K562 (cell line): ENCODE results near the gene ATP8A1. TPM values are rescaled to one million over a fixed set of nuclear protein-coding genes. Genes with fewer than 3 reads are reported as not detected.

Experiments used
- ATAC-seq: fragments of 200-7000 bp; cut with Tn5 transposase; 3 replicates; pipeline ENCODE4 v1.9.1; 2020; ENCODE audit warnings: moderate library complexity
- BruUV-seq: library from RNA; stranded (reverse); fragments of 400-500 nt; replicated peaks from 2 replicates; lab custom pipeline; 2021; lab: Mats Ljungman, UMichigan
- CTCF ChIA-PET: fragments of 300-600 bp; formaldehyde crosslinking; extraction: SDS; loops from one replicate; lab custom pipeline; 2021; ENCODE audit warnings: low intra/inter-chr PET ratio; lab: Yijun Ruan, JAX
- POLR2A ChIA-PET: fragments of 300-600, 350-650 bp; sonication (Branson Sonifier 250); formaldehyde crosslinking; extraction: SDS; loops from one replicate; lab custom pipeline; 2021; ENCODE audit warnings: antibody characterized with exemption, inconsistent platforms; lab: Yijun Ruan, JAX
- DNase-seq, 4 experiments: peaks; one replicate each; pipeline versions ENCODE4 v3.0.0 to v3.0.0-alpha.2; 2011 to 2018; ENCODE audit warnings: low spot score in 3 of 4, mixed read lengths in 3 of 4; ENCODE audit errors: extremely low read depth in 1 of 4
- FAIRE-seq: peaks from 2 replicates; lab custom pipeline; 2011; peaks lifted over from hg19 to GRCh38; lab: Jason Lieb, UNC
- H2AFZ ChIP-seq: 2 replicates; pipeline ENCODE4 v1.6.0; 2011; ENCODE audit warnings: low read depth, low read length, control low read depth, inconsistent platforms
- H3K27ac ChIP-seq: fragments of 200-600 bp; 3 replicates; pipeline ENCODE4 v1.8.0; 2011; ENCODE audit warnings: low read depth, mild to moderate bottlenecking, control low read depth, inconsistent platforms, low read length, moderate library complexity, mixed read lengths; ENCODE audit errors: extremely low read depth
- H3K27me3 ChIP-seq, 2 experiments: fragments of 300-600 bp in 1 of 2; 2 replicates in 1 of 2; 3 replicates in 1 of 2; pipeline versions ENCODE4 v1.6.0 to v1.8.0; 2011; ENCODE audit warnings: inconsistent platforms in 2 of 2, low read length in 2 of 2, mild to moderate bottlenecking in 1 of 2, mixed read lengths in 1 of 2, moderate library complexity in 1 of 2; ENCODE audit not compliant: control insufficient read depth in 2 of 2, insufficient read depth in 2 of 2
- H3K36me3 ChIP-seq: fragments of 300-600 bp; 3 replicates; pipeline ENCODE4 v1.8.0; 2011; ENCODE audit warnings: mild to moderate bottlenecking, low read length, inconsistent platforms; ENCODE audit not compliant: control insufficient read depth, insufficient read depth
- H3K4me1 ChIP-seq, 2 experiments: fragments of 200-600 bp in 1 of 2; replicated peaks in 1 of 2; 2 replicates in 1 of 2; 3 replicates in 1 of 2; pipeline versions ENCODE4 v1.5.1 to v1.8.0; 2011; ENCODE audit warnings: inconsistent platforms in 2 of 2, low read length in 2 of 2, mild to moderate bottlenecking in 1 of 2, mixed read lengths in 1 of 2, moderate library complexity in 1 of 2; ENCODE audit not compliant: control insufficient read depth in 2 of 2, insufficient read depth in 2 of 2
- H3K4me2 ChIP-seq: 2 replicates; pipeline ENCODE4 v1.6.1; 2011; ENCODE audit warnings: low read length, control low read depth, inconsistent platforms, mixed read lengths; ENCODE audit not compliant: insufficient read depth
- H3K4me3 ChIP-seq: fragments of 200-600 bp; sonication (generic), shearing (Covaris generic); 2 replicates; pipeline ENCODE4 v1.5.1; 2016; ENCODE audit warnings: control low read depth, inconsistent platforms
- H3K79me2 ChIP-seq: fragments of 200-600 bp; 3 replicates; pipeline ENCODE4 v1.8.0; 2011; ENCODE audit warnings: low read length, inconsistent platforms; ENCODE audit not compliant: control insufficient read depth, insufficient read depth
- H3K9ac ChIP-seq, 2 experiments: 2 replicates each; pipeline versions ENCODE4 v1.6.0 to v1.6.1; 2011; ENCODE audit warnings: low read depth in 2 of 2, low read length in 2 of 2, control low read depth in 1 of 2, inconsistent platforms in 1 of 2, mild to moderate bottlenecking in 1 of 2, mixed read lengths in 1 of 2; ENCODE audit not compliant: insufficient read depth in 1 of 2
- H3K9me1 ChIP-seq: one replicate; pipeline ENCODE4 v1.6.0; 2011; ENCODE audit warnings: inconsistent platforms, mild to moderate bottlenecking, low read length, moderate library complexity; ENCODE audit not compliant: control insufficient read depth, insufficient read depth
- H3K9me3 ChIP-seq: replicated peaks from 2 replicates; pipeline ENCODE4 v1.5.1; 2011; ENCODE audit warnings: low read depth, low read length, inconsistent platforms; ENCODE audit not compliant: control insufficient read depth, insufficient read depth
- H4K20me1 ChIP-seq: replicated peaks from 2 replicates; pipeline ENCODE4 v1.6.1; 2011; ENCODE audit warnings: low read length, inconsistent platforms, mixed read lengths; ENCODE audit not compliant: control insufficient read depth, insufficient read depth
- ATF1 ChIP-seq, 2 experiments: fragments of 450-650 bp in 1 of 2; IDR thresholded peaks; 2 replicates each; pipeline ENCODE4 v1.6.1; 2016; ENCODE audit warnings: missing compliant biosample characterization in 1 of 2, missing genetic modification characterization in 1 of 2
- BMI1 ChIP-seq: fragments of 150-350 bp; IDR thresholded peaks from 2 replicates; pipeline ENCODE4 v1.6.1; 2014; ENCODE audit warnings: low read length
- BRD4 ChIP-seq: fragments of 200-600 bp; sonication (generic); IDR thresholded peaks from 2 replicates; pipeline ENCODE4 v1.6.1; 2017; ENCODE audit warnings: inconsistent platforms
- ETS2 ChIP-seq: IDR thresholded peaks from 2 replicates; pipeline ENCODE4 v1.6.1; 2016; ENCODE audit warnings: borderline replicate concordance, missing genetic modification characterization, mild to moderate bottlenecking, moderate library complexity, missing compliant biosample characterization; ENCODE audit not compliant: poor library complexity, severe bottlenecking
- FUS ChIP-seq: fragments of 200-400 bp; formaldehyde crosslinking; optimal IDR thresholded peaks from 2 replicates; pipeline ENCODE3; 2017; ENCODE audit warnings: low read depth, low read length
- IRF2 ChIP-seq: sonication (generic); formaldehyde crosslinking; IDR thresholded peaks from 2 replicates; pipeline ENCODE4 v1.8.1; 2022; ENCODE audit warnings: mild to moderate bottlenecking, missing genetic modification reagents
- KDM5B ChIP-seq: fragments of 200-600 bp; sonication (generic); IDR thresholded peaks from 2 replicates; pipeline ENCODE4 v1.6.1; 2012; ENCODE audit warnings: low read depth, mild to moderate bottlenecking, moderate library complexity, low read length, control low read depth, inconsistent platforms; ENCODE audit not compliant: insufficient replicate concordance
- MEF2A ChIP-seq: IDR thresholded peaks from 2 replicates; pipeline ENCODE4 v1.6.1; 2011; ENCODE audit warnings: low read depth, mild to moderate bottlenecking, low read length, moderate library complexity; ENCODE audit not compliant: control insufficient read depth
- NFYB ChIP-seq: IDR thresholded peaks from 2 replicates; pipeline ENCODE4 v1.6.1; 2011; ENCODE audit warnings: mild to moderate bottlenecking, moderate library complexity; ENCODE audit not compliant: insufficient read length; ENCODE audit errors: extremely low read depth
- PHB2 ChIP-seq: fragments of 450-650 bp; IDR thresholded peaks from 2 replicates; pipeline ENCODE4 v1.6.1; 2017; ENCODE audit warnings: low read depth
- PHF8 ChIP-seq: fragments of 200-600 bp; sonication (generic); IDR thresholded peaks from 2 replicates; pipeline ENCODE4 v1.6.1; 2012; ENCODE audit warnings: mixed run types, mild to moderate bottlenecking, inconsistent platforms, low read length, moderate library complexity, borderline replicate concordance
- RBFOX2 ChIP-seq: fragments of 200-400 bp; formaldehyde crosslinking; IDR thresholded peaks from 2 replicates; pipeline ENCODE4 v1.6.1; 2017; ENCODE audit warnings: low read depth, mild to moderate bottlenecking, low read length, moderate library complexity
- RFX7 ChIP-seq: fragments of 250-450 bp; sonication (Bioruptor Pico); IDR thresholded peaks from 2 replicates; pipeline ENCODE4 v1.5.1; 2021; ENCODE audit warnings: mild to moderate bottlenecking
- THRAP3 ChIP-seq: fragments of 450-650 bp; IDR thresholded peaks from 2 replicates; pipeline ENCODE4 v1.6.1; 2016; ENCODE audit warnings: mild to moderate bottlenecking, inconsistent platforms, borderline replicate concordance
- YBX1 ChIP-seq: fragments of 450-650 bp; IDR thresholded peaks from 2 replicates; pipeline ENCODE4 v1.7.1; 2016; ENCODE audit warnings: mild to moderate bottlenecking
- ZC3H4 ChIP-seq: sonication (generic); formaldehyde crosslinking; IDR thresholded peaks from 2 replicates; pipeline ENCODE4 v1.9.0; 2021; ENCODE audit warnings: missing genetic modification reagents, borderline replicate concordance
- ZNF431 ChIP-seq: sonication (generic); formaldehyde crosslinking; IDR thresholded peaks from 2 replicates; pipeline ENCODE4 v1.8.0; 2022; ENCODE audit warnings: mild to moderate bottlenecking, missing genetic modification reagents
- WGBS: fragments of 100-300 bp; shearing (Covaris generic); methylation state at CpG from one replicate; pipeline ENCODE4 v1.1.6; 2016; ENCODE audit warnings: low coverage, mixed read lengths; ENCODE audit not compliant: insufficient coverage; ENCODE audit errors: missing lambda C conversion rate; 5-methylcytosine and 5-hydroxymethylcytosine counted together
- in situ Hi-C: fragments of 300-500 bp; cut with MboI; formaldehyde crosslinking; loops from 4 replicates; pipeline ENCODE4 v1.15.0; 2018; ENCODE audit warnings: inconsistent platforms, mixed read lengths
- intact Hi-C: fragments of 100-400 bp; cut with micrococcal nuclease; formaldehyde crosslinking; loops from 2 replicates; pipeline ENCODE4 v1.14.2; 2022
- polyA plus RNA-seq, 8 experiments: library from polyadenylated mRNA; depleted of rRNA in 4 of 8; stranded (reverse) in 5 of 8; unstranded in 3 of 8; fragments of >200 nt; fragmentation: Nextera tagmentation in 2 of 8; fragmentation: Illumina TruSeq in 1 of 8; extraction: Ambion mirVana in 2 of 8; extraction: Trizol in 1 of 8; gene quantifications; 2 replicates each; pipeline versions ENCODE4 v1.2.1 to v1.2.3, GENCODE V29; 2011 to 2014; ENCODE audit warnings: inconsistent platforms in 1 of 8, missing spikeins in 1 of 8
- total RNA-seq, 7 experiments: library from RNA; depleted of rRNA in 6 of 7; stranded (reverse); fragments of >200 nt in 6 of 7; fragmentation: Illumina TruSeq in 2 of 7; extraction: Trizol in 2 of 7; gene quantifications; 2 replicates each; pipeline versions ENCODE4 v1.2.1 to v1.2.3, GENCODE V29; 2011 to 2021; ENCODE audit warnings: low replicate concordance in 1 of 7
- TF ChIP-seq, protein P1 (sequence below): fragments of 450-650 bp; formaldehyde crosslinking; IDR thresholded peaks from 2 replicates; pipeline ENCODE4 v1.4.0; 2022; ENCODE audit warnings: missing genetic modification characterization
- TF ChIP-seq, protein P2 (sequence below): sonication (generic); formaldehyde crosslinking; IDR thresholded peaks from 2 replicates; pipeline ENCODE4 v1.8.0; 2022; ENCODE audit warnings: mild to moderate bottlenecking, missing genetic modification reagents, borderline replicate concordance
- TF ChIP-seq, protein P3 (sequence below): fragments of 250-450 bp; sonication (Bioruptor Pico); IDR thresholded peaks from 2 replicates; pipeline ENCODE4 v1.8.0; 2022; ENCODE audit warnings: moderate library complexity, mild to moderate bottlenecking, inconsistent platforms

The ATP8A1 gene
- total and polyA plus RNA-seq, 9 of the 15 experiments (the other 6 are each of a cell fraction or from before 2014, with no cell fraction given): 0.05 to 0.29 (median 0.07) TPM; not detected in 2

GRCh38 chr4:42458657-42459056, 198.2 kb downstream of the ATP8A1 start:
- H3K27me3 ChIP-seq: no peaks in the 10 kb centered on the region
- ATAC-seq: no peak
- no peaks in the 10 kb centered on the region for H3K9me3 ChIP-seq
- POLR2A ChIA-PET: no interaction called here
- no peak for TF ChIP-seq NFYB
- no peak for TF ChIP-seq ETS2
- no peak for TF ChIP-seq PHF8
- no peak for TF ChIP-seq MEF2A
- TF ChIP-seq ZC3H4 (CRISPR knock-in tag): no peak
- no peak for TF ChIP-seq RFX7 (CRISPR knock-in tag)
- TF ChIP-seq YBX1: no peak
- TF ChIP-seq, protein P1, sequence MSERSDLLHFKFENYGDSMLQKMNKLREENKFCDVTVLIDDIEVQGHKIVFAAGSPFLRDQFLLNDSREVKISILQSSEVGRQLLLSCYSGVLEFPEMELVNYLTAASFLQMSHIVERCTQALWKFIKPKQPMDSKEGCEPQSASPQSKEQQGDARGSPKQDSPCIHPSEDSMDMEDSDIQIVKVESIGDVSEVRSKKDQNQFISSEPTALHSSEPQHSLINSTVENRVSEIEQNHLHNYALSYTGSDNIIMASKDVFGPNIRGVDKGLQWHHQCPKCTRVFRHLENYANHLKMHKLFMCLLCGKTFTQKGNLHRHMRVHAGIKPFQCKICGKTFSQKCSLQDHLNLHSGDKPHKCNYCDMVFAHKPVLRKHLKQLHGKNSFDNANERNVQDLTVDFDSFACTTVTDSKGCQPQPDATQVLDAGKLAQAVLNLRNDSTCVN (CRISPR knock-in tag): no peak
- TF ChIP-seq, protein P2, sequence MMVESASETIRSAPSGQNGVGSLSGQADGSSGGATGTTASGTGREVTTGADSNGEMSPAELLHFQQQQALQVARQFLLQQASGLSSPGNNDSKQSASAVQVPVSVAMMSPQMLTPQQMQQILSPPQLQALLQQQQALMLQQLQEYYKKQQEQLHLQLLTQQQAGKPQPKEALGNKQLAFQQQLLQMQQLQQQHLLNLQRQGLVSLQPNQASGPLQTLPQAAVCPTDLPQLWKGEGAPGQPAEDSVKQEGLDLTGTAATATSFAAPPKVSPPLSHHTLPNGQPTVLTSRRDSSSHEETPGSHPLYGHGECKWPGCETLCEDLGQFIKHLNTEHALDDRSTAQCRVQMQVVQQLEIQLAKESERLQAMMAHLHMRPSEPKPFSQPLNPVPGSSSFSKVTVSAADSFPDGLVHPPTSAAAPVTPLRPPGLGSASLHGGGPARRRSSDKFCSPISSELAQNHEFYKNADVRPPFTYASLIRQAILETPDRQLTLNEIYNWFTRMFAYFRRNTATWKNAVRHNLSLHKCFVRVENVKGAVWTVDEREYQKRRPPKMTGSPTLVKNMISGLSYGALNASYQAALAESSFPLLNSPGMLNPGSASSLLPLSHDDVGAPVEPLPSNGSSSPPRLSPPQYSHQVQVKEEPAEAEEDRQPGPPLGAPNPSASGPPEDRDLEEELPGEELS (CRISPR knock-in tag): no peak
- TF ChIP-seq ATF1 (CRISPR knock-in tag; IDR thresholded peaks at IDR 0.05): no peak
- TF ChIP-seq ATF1 (tag; IDR thresholded peaks at IDR 0.05): no peak
- TF ChIP-seq, protein P3, sequence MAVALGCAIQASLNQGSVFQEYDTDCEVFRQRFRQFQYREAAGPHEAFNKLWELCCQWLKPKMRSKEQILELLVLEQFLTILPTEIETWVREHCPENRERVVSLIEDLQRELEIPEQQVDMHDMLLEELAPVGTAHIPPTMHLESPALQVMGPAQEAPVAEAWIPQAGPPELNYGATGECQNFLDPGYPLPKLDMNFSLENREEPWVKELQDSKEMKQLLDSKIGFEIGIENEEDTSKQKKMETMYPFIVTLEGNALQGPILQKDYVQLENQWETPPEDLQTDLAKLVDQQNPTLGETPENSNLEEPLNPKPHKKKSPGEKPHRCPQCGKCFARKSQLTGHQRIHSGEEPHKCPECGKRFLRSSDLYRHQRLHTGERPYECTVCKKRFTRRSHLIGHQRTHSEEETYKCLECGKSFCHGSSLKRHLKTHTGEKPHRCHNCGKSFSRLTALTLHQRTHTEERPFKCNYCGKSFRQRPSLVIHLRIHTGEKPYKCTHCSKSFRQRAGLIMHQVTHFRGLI (CRISPR knock-in tag): no peak
- no peak for TF ChIP-seq KDM5B
- TF ChIP-seq FUS: no peak
- no peak for TF ChIP-seq THRAP3
- TF ChIP-seq ZNF431 (CRISPR knock-in tag): no peak
- TF ChIP-seq IRF2 (CRISPR knock-in tag): no peak
- no peak for TF ChIP-seq BMI1
- no peak for TF ChIP-seq PHB2
- TF ChIP-seq BRD4: no peak
- no peak for TF ChIP-seq RBFOX2
- FAIRE-seq: no peak
- H3K4me1 ChIP-seq: no peaks in the 10 kb centered on the region
- no peak overlapping the region for H3K4me2 ChIP-seq
- H3K4me3 ChIP-seq: no peak overlapping the region
- H3K79me2 ChIP-seq: no peaks in the 10 kb centered on the region
- intact Hi-C loops (no loop called here), in situ Hi-C loops (no loop called here)
- DNase-seq: no peak
- BruUV-seq: no TSS peak
- CTCF ChIA-PET: no interaction called here
- H3K9ac ChIP-seq: no peak overlapping the region
- H4K20me1 ChIP-seq: no peaks in the 10 kb centered on the region
- WGBS: 2% methylated on average over 3 of the region's 3 CpGs
- no peaks in the 10 kb centered on the region for H3K9me1 ChIP-seq
- no peak overlapping the region for H2AFZ ChIP-seq
- no peaks in the 10 kb centered on the region for H3K36me3 ChIP-seq
- no peak overlapping the region for H3K27ac ChIP-seq
